NCI-H1105 treated with DMSO at 0.1 percent for 48 hours (cell line): ENCODE data around the gene TEX53.

ENCODE experiments used
- DNase-seq: peaks from one replicate; lab custom pipeline; 2025; lab: John Stamatoyannopoulos, UW

TEX53 gene

DNA sequence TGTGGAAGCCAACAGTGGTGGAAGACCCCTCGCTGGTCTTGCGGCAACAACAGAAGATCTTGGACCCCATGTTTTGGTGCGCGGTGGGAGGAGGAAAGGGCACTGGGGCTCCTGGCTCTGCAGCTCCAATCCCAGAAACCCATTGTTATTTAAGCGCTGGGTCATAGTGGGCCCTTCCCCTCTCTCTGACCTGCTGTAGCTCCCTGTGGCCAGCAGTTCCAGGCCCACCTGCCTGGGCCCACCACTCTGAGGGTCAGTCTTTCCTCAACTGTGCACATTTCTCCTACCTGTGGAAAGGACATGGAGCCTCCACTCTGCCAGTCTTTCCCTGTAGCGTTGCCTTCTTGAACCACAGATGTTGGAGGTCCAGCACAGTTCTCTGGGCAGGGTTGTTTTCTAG, at the start of gene TEX53:
Gene TEX53 (minus strand): TSS at position 101 of the 400 bp plus-strand sequence. CDS start 31 bp downstream, at position 70.
- no peak for DNase-seq

DNA sequence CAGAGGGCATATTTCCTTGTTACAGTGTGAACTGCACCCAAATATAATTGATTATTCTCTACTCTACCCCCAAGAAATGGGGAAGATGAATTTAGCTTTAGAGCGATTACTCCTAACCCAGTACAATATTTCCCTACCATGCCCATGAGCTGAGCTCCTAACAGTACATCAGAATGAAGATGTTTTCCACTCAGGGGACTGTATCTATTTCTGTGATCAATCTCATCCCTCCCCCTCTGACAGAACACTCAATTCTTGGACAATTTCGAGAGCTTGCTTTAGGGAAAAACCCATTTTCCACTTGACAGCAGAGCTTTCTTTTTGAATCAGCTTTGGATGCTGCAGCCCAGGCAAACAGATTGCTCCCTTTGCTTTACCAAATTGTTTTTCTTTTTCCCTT, 49.1 kb upstream of the TEX53 start:
- DNase-seq: no peak

DNA sequence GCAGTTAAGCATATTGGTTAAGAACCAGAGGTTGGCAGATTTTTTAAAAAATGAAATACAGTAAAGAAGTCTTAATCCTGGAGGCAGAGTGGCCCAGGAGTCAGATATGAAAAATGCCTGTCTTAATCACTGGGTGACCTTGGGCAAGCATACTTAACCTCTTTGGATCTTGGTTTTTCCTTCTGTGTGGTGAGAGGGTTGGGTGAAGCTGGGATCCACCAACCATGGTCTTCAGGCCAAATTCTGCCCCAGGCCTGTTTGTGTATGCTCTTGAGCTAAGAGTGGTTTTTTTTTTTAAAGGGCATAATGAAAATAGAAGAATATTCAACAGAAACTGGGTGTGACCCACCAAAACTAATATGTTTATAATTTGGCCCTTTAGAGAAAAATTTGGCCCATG, 44.4 kb upstream of the TEX53 start:
- no peak for DNase-seq

DNA sequence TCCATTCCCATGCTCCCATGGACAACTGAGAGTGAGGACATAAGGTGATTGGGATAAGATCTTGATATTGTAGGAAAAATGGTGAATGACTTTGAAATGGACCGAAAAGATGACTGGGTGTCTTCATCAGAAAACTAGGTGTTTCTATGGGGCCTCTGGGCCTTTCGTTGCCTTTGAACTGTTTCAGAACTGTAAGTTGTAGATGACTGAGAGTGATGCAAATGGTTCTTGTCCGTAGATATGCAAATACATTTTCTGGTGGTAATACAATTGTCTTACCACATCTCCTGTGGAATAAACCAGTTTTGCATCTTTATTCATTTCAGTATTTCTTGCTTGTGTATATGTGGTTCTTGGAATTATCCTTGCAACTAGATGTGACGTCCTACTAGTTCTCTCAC, 40.3 kb upstream of the TEX53 start:
- no peak for DNase-seq

DNA sequence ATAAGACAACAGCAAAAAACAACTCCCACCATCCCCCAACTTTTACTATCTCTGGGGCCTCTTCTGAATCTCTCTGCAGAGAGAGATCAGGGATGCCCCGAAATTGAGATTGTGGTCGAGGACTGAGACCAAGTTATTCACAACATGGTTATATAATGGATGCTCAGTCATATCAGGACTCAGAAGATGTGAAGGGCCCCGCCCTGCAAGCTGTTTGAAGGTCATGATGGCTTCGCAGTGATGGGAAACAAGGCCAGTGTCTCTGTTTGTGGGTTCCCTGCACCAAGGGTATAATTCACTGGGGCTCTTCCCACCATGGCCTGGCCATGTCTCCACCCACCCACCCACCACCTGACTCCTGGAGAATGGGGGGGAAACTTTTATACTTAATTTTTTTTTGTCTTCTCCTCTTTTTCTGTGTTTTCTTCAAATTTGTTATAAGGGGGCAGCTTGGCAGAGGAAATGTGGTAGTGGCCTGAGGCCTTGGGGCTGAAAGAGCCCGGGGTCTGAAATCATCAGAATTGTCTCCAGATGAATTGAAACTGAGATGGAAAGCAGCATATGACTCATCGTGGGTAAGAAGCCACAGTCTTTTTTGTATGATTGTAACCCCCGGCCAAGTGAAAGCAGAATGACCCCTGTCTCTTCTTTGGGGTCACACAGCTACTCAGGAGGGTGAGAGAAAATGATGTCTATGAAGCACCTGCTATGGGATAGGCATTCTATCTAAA, 39.4 kb upstream of the TEX53 start:
- DNase-seq: no peak

DNA sequence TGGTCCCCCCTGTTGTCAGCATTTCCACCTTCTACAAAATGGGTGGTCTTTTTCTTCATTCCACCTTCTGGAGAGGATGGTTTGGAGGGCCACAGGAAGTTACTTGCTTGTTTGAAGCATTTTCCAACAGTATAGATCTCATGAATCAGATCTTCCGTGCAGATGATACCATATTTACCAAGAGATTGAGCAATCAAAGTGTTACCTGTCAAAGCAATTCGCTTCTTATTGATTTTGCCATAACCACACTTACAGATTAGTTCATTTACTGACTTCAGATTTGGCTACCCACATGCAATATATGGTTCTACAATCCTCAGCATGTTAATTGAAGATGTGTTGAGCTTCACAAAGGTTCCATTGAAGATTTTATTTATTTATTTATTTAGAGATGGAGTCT, 38.3 kb upstream of the TEX53 start:
- no peak for DNase-seq

DNA sequence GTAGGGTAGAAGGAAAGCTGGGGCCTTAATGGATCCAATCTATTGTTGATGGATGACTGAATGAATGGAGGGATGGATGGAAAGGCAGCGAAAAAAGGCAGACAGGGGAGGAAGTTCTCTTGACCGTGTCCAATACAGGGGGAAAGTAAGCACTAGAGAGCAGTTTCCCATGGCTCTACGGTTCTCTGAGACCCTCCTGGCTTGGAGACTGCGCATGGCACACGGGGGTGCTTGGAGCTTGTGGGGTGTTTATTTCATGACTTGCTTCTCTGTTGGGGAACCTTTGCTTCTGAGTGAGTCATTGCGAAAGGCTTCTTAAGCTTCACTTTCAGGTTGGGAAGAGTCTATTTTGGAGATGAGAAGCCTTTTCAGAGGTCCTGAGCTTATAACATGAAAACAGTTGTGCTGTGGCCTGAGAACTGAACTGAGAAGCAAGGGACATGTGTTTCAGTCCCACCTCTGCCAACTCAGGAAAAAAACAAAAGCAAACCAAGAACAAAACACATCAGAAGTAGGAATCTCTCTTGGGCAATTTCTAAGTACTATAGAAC, 37.2 kb upstream of the TEX53 start:
- no peak for DNase-seq

DNA sequence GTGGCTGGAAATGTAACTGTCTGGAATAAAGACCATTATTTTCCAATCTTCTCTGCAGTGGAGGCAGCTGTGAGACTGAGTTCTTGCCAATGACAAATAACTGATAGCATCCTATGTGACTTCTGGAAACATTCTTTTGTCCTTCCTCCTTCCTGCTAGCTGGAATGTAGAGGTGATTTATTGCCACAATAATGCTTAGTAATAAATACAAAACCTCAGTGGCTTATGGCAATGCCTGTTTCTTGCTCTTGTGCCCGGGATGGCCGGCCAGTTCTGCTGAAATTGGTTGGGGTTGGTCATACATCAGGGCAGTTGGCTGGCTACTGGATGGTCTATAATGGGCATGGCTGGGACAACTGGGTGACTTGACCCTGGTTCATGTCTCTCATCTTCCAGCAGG, 36.5 kb upstream of the TEX53 start:
- DNase-seq: no peak

DNA sequence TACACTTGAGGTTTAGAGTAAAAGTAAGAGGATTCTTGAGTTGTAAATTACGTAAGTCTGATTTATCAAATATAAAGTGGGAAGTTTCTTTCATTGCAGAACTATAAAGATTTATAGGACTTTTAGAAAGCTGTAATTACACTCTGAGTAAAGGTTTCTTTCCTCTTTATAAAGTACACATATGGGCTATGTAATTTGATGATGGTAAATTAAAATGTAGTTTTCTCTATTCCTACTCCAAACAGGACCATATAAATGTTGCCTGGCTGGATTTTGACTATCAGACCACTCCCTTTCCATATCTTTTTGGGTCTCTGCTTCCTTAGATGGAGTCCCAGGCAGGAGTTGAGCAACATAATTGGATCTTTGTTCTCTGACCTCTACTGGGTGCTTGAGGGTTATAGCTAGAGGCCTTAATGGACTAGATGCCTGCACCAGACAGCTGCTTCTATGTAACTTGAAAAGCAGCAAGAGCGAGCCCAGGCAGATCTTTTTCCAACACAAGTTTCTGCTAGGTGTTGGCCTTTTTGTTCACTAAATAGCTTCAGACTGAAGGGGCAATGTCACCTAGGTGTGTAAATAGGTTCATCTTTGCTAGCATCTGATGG, 35.7 kb upstream of the TEX53 start:
- DNase-seq: no peak

DNA sequence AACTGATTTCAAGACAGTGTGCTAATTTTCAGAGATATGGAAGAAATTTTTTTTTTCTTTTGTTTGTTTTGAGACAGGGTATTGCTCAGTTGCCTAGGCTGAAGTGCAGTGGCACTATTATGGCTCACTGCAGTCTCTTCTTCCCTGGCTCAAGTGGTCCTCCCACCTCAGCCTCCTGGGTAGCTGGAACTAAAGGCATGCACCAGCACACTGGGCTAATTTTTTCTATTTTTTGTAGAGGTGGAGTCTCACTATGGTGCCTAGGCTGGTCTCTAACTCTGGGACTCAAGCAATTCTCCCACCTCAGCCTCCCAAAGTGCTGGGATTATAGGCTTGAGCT, 34.3 kb upstream of the TEX53 start:
- no peak for DNase-seq

DNA sequence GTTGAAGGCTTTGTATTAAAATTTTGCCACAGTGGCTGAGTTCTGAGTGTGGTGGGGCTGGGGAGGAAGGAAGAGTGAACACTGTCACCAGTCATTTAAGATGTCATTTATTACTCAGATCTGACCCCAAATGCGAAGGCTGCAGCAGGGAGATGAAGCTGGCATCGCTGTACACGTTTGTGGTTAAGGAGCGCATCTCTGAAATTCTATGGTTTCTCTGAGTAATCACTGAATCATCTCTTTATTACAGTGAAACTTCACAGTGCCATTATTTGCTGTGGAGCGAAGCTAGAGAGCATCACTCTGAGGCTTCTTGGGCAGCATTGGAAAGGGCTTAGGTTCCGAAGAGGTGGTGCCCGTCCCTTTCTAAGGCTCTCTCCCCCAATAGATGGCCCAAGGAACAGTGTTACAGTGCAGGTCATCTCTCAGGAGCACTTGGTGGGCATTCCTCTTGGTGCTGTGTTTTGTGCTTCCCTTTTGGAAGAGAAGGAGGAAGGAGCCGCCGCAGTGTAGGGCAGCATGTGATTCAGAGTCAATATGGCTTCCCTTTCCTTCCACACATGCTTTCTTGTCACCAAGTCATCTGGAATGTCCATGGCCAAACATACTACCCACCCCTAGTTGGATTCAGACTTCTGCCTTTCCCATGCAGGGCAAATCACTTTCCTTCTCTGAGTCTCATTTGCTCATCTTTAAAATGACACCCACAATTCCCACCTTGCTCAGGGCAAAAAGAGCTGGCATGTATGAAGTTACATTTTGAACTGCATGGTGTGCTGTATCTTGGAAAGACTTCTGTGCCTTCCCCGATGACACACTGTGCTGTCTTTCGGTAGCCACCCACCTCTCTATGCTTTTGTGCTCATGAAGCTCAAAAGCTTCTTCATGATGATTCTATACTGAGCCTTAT, 33.7 kb upstream of the TEX53 start:
- DNase-seq: no peak

DNA sequence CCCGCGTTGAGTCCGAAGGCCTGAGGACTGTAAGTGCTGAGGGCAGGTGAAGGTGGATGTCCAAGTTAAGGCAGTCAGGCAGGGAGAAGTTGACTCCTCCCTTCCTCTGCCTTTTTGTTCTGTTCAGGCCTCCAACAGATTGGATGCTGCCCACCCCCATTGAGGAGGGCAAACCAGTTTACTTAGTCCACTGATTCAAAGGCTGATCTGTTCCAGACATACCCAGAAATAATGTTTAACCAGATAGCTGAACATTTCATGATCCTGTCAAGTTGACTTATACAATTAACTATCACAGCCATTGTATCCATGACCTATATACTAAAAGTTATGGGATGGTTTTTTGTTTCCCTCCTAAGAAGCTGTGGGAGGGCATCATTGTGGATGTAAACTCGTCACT, 32.7 kb upstream of the TEX53 start:
- no peak for DNase-seq

DNA sequence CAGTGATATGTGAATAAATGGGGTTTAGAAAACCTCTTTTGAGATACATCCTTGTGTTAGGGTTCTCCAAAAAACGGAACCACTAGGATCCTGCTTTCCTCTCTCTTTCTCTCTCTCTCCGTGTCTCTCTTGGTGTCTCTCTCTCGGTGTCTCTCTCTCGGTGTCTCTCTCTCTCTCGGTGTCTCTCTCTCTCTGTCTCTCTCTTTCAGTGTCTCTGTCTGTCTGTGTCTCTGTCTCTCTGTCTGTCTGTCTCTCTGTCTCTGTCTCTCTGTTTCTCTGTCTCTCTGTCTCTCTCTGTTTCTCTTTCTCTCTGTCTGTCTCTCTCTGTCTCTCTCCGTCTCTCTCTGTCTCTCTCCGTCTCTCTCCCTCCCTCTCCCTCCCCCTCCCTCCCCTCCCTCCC, 32.2 kb upstream of the TEX53 start:
- DNase-seq: no peak

DNA sequence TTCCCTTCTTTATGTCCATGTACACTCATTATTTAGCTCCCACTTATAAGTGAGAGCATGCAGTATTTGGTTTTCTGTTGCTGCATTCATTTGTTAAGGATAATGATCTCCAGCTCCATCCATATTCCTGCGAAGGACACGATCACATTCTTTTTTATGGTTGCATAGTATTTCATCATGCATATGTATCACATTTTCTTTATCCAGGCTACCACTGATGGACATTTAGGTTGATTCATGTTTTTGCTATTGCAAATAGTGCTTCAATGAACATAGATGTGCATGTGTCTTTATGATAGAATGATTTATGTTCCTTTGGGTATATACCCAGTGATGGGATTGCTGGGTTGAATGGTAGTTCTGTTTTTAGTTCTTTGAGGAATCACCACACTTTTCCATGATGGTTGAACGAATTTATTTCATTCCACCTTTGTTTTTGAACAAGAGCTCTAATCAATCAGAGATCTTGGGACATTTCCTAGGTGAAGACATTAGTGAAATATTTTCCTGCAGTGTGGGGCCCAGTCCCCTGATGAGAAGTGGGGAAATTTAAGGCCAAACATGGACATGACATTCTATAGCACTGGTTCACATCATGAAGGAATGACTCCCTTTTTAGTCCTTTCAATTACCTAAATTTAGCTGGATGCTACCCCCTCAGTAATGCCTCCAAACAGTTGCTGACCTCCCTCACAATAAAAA, 31.5 kb upstream of the TEX53 start:
- DNase-seq: no peak

DNA sequence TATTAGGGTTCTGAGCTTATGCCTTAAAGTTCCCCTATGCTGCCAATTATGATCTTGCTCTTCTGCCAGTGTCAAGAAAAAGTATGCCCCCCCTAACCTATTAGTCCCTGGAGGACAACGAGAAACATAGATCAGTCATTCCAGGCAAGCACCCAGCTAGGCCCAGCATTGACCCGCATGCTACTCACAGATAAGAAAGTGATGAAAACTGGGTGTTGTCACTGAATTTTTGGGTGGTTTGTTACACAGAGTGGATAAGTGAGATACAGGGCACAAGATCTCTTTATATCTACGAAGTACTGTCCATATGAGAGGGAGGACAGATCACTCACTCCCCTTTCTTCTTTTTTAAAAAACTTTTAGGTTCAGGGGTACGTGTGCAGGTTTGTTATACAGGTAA, 30.8 kb upstream of the TEX53 start:
- no peak for DNase-seq

DNA sequence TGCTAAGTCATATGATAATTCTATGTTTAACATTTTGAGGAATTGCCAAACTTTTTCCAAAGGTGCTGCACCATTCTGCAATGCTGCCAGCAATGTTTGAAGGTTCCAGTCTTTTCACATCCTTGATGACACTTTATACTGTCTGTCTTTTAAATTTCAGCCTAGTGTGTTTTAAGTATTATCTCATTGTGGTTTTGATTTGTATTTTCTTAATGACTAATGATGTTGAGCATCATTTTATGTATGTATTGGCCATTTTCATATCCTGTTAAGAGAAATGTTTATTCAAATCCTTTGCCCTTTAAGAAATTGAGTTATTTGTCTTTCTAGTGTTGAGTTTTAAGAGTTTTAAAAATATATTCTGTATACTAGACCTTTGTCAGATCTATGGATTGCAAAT, 29.4 kb upstream of the TEX53 start:
- DNase-seq: no peak

DNA sequence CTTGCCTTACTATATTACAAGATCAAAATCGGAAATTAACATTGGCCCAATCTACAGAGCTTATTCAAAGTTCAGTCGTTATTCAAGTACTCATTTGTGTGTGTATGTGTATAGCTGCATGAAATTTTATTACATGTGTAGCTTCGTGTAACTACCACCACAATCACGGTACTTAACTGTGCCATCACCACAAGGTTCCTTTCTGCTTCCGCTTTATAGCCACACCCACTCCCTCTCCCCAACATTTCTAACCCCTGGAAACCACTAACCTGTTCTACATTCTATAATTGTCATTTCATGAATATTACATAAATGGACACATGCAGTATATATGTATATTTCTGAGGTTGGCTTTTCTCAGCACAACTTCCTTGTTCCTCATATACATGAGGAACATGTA, 28.3 kb upstream of the TEX53 start:
- no peak for DNase-seq

DNA sequence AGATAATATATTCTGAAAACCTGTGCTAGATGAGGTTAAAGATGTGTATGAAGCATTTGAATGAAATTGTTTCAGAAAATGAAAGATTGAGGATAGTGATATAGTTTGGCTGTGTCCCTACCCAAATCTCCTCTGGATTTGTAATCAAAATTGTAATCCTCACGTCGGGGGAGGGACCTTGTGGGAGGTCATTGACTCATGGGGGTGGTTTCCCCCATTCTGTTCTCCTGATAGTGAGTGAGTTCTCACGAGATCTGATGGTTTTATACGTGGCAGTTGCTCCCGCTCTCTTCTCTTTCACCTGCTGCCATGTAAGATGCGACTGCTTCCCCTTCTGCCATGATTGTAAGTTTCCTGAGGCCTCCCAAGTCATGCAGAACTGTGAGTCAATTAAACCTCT, 26.4 kb upstream of the TEX53 start:
- DNase-seq: no peak

DNA sequence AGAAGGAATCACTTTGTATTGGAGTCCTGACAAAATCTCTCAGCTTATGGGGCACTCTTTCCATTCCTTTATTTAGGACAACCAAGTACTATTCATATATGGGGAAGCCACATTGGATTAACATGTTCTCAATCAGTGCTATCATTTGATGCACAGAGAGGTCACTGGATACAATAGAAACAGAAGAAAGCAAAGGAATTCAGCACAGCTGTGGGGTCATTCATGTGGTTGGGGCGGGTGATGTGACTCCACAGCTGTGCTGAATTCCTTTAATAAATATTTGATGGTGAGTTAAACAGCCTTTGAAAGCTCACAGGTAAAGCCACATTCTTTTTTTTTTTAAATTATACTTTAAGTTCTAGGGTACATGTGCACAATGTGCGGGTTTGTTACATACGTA, 25.2 kb upstream of the TEX53 start:
- no peak for DNase-seq

DNA sequence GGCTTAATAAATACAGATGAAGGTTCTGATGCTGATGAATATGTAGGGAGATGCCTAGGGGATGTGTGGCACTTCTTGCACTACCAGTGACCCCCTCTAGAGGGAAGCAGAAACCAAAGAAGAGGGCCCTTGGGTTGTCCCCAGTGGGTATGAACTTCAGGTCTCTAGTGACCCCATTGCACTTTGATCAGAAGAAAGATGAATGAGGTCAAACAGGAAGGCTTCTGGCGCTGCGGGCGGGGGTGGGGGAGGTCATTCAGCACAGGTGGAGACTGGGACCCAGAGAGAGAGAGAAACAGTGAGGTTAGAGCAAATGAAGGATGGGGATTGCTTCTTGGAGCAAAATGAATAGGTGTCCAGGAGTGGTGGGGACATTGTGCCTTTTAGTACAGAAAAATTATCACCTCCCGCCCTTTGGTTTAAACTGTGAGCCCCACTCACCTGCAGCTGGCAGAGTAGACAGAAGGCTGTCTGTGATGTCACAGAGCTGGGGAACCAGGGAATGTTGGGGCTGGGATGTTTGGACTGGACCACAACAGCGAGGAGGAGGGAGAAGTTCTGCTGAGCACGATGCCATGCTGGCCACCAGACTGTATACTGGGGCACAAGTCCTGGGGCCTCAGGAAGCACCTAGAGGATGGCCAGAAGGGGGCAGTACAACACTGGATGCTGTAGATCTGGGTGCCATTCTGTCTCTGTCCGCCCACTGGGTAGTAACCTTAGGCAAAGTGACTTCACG, 24.2 kb upstream of the TEX53 start, which contains the start of gene TEX48:
Gene TEX48 (minus strand): TSS at position 599 of the 739 bp plus-strand sequence. CDS start 10,469 bp downstream, outside the sequence.
- DNase-seq: peak; percentile 26

DNA sequence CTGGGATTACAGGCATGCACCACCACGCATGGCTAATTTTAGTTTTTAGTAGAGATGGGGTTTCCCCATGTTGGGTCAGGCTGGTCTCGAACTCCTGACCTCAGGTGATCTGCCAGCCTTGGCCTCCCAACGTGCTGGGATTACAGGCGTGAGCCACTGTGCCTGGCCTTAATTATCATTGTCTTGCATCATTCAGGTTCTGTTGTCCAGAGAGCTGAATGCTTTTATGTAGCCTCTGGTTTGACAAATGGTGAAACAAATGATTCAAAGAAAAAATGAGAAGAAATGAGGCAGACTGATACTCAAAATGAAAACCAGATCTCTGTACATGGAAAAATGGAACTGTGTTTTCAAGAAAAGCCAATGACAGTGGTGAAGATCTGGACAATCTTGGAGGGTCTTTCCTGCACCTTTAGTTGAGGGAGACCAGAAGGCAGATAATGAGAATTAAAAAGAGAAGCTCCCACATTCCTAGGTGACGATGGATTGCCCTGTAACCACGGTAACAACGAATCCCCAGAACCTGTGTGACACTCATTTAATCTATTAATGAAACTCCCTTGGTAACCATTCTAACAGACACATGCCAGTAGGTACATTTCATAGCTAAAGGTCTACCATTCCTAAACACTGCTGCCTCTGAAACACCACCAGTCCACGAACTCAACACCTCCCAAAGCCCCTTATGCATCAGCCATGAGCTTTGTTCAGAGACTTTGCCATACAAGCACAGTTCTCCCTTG, 22.8 kb upstream of the TEX53 start:
- DNase-seq: no peak
